HG03521 (cell line): ENCODE data around the gene CA5B.
A peak's percentile ranks its signal among the peaks of the same experiment; 100 is the strongest.
"Not testable (repeated sequence)": the region's sequence is repeated elsewhere in the genome, so short reads cannot be mapped to it uniquely, and the experiment has no call there.

ENCODE experiments used
- ATAC-seq: cut with Tn5 transposase; IDR thresholded peaks from one replicate; pipeline ENCODE4 v1.9.1; 2021; ENCODE audit warnings: mild to moderate bottlenecking, moderate library complexity; ENCODE audit not compliant: unreplicated experiment

CA5B gene

GRCh38 chrX:15737959-15738902 is at the start of gene CA5B:
Gene CA5B, plus strand, starts transcription at chrX:15738270. Its CDS starts 11,754 bp downstream, at chrX:15750024.
- peak; percentile 96 for ATAC-seq

- ATAC-seq: no peak
These were observed 43.1 kb upstream of the CA5B start for GRCh38 chrX:15694941-15695451.

GRCh38 chrX:15696516-15696915 is 41.6 kb upstream of the CA5B start:
- ATAC-seq: no peak

- no peak for ATAC-seq
These were observed 35.3 kb upstream of the CA5B start for GRCh38 chrX:15702488-15703371.

- ATAC-seq: not testable (repeated sequence)
These were observed 34.3 kb upstream of the CA5B start for GRCh38 chrX:15703809-15704208.

GRCh38 chrX:15704273-15704672 is 33.8 kb upstream of the CA5B start:
- ATAC-seq: not testable (repeated sequence)

GRCh38 chrX:15714529-15714928 is 23.5 kb upstream of the CA5B start:
- ATAC-seq: no peak

GRCh38 chrX:15718283-15718970 is 19.6 kb upstream of the CA5B start:
- no peak for ATAC-seq

- ATAC-seq: no peak
These were observed 18.6 kb upstream of the CA5B start for GRCh38 chrX:15719324-15719968.

GRCh38 chrX:15721911-15722310 is 16.2 kb upstream of the CA5B start:
- no peak for ATAC-seq

GRCh38 chrX:15723887-15724517 is 14.1 kb upstream of the CA5B start:
- ATAC-seq: no peak

GRCh38 chrX:15724911-15725310 is 13.2 kb upstream of the CA5B start:
- no peak for ATAC-seq

GRCh38 chrX:15731368-15731767 is 6.7 kb upstream of the CA5B start:
- ATAC-seq: not testable (repeated sequence)

- ATAC-seq: no peak
These were observed 696 bp upstream of the CA5B start for GRCh38 chrX:15737190-15737958.

GRCh38 chrX:15739886-15740285 is 1.8 kb downstream of the CA5B start:
- ATAC-seq: no peak

- ATAC-seq: no peak
These were observed 6.3 kb downstream of the CA5B start for GRCh38 chrX:15744181-15744867.

GRCh38 chrX:15745179-15745578 is 7.1 kb downstream of the CA5B start:
- no peak for ATAC-seq

GRCh38 chrX:15746651-15747050 is 8.6 kb downstream of the CA5B start:
- ATAC-seq: not testable (repeated sequence)
